Fibroblast of skin of right biceps (primary cell): ENCODE data around the gene ARHGEF16.

Experiments
- DNase-seq: peaks from one replicate; pipeline ENCODE4 v3.0.0-alpha.2; 2013

Gene ARHGEF16

GRCh38 chr1:3504151-3504821 is 49.8 kb downstream of the ARHGEF16 start:
- DNase-seq: peak; percentile 42

GRCh38 chr1:3504822-3505153 is 50.3 kb downstream of the ARHGEF16 start:
- DNase-seq: no peak

GRCh38 chr1:3505161-3505560 is 50.7 kb downstream of the ARHGEF16 start:
- no peak for DNase-seq

GRCh38 chr1:3506041-3506440 is 51.6 kb downstream of the ARHGEF16 start:
- DNase-seq: no peak

- no peak for DNase-seq
Observed at GRCh38 chr1:3506943-3507342, 52.5 kb downstream of the ARHGEF16 start.

GRCh38 chr1:3507636-3508275 is 53.3 kb downstream of the ARHGEF16 start:
- DNase-seq: no peak

GRCh38 chr1:3508757-3509415 is 54.4 kb downstream of the ARHGEF16 start:
- no peak for DNase-seq

- DNase-seq: no peak
Observed at GRCh38 chr1:3509721-3510120, 55.3 kb downstream of the ARHGEF16 start.

- no peak for DNase-seq
Observed at GRCh38 chr1:3510136-3510955, 55.9 kb downstream of the ARHGEF16 start.

GRCh38 chr1:3510956-3511250 is 56.4 kb downstream of the ARHGEF16 start:
- no peak for DNase-seq

GRCh38 chr1:3511306-3511705 is 56.8 kb downstream of the ARHGEF16 start:
- no peak for DNase-seq

GRCh38 chr1:3511856-3512255 is 57.4 kb downstream of the ARHGEF16 start:
- DNase-seq: no peak

GRCh38 chr1:3514404-3514803 is 59.9 kb downstream of the ARHGEF16 start:
- no peak for DNase-seq

- no peak for DNase-seq
Observed at GRCh38 chr1:3515272-3515671, 60.8 kb downstream of the ARHGEF16 start.

GRCh38 chr1:3515774-3516480 is 61.5 kb downstream of the ARHGEF16 start:
- peak; percentile 34 for DNase-seq

GRCh38 chr1:3516481-3516869 is 62.0 kb downstream of the ARHGEF16 start:
- no peak for DNase-seq

- DNase-seq: no peak
Observed at GRCh38 chr1:3516911-3517675, 62.6 kb downstream of the ARHGEF16 start.

- DNase-seq: no peak
Observed at GRCh38 chr1:3518256-3518655, 63.8 kb downstream of the ARHGEF16 start.

GRCh38 chr1:3518756-3519155 is 64.3 kb downstream of the ARHGEF16 start:
- no peak for DNase-seq

- DNase-seq: no peak
Observed at GRCh38 chr1:3519301-3519885, 64.9 kb downstream of the ARHGEF16 start.

- no peak for DNase-seq
Observed at GRCh38 chr1:3520419-3521378, 66.2 kb downstream of the ARHGEF16 start.
